ENCODE measurements around the gene CPN1. TPM values are rescaled to one million over a fixed set of nuclear protein-coding genes. Genes with fewer than 3 reads are reported as not detected.

CPN1 gene
- total and polyA plus RNA-seq, 12 donors = not detected

DNA sequence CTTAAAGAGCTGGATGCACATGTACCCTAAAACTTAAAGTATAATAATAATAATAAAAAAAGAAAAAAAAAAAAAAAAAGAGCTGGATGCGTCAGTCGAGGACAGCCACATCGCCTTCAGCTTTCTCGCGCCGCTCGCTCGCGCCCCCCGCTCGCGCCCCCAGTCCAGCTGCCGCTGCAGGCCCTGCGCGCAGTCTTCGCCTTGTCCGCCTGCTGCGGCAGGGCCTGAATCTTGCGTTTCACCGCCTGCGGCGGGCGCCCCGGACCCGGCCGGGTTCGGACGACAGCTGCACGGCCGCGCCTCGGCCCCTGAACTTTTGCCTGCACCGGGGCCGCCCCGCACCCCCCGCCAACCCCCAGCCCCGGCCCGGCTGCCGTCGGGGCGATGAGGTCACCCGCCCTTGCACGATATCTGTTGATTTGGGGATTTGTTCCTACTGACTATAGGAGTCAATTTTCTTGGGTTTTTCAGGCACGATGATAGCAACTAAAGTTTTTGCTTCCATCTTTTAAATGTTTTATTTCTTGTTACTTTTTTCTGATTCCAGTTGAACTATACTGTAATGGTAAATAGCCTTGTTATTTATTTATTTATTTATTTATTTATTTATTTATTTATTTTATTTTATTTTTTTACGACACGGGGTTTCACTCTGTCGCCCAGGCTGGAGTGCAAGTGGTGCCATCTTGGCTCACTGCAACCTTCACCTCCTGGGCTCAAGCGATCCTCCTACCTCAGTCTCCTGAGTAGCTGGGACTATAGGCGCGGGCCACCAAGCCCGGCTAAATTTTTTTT lies 33.5 kb upstream of the CPN1 start:
- Histone ChIP-seq H3K9me3 (no peaks in the 10 kb centered on the region), H3K27me3 (peaks cover 0 to 39% (median 30%) of the 10 kb centered on the region in 7 donors), H3K4me1 (peaks cover 0 to 5% (median 0%) of the 10 kb centered on the region in 9 donors), H3K27ac (no peak overlapping the region), H3K4me3 (peak overlapping the region in 5 of 10 donors; percentile 10 to 26 (median 17)), H3K36me3 (no peaks in the 10 kb centered on the region)
- intact Hi-C loops (cut with DNase I) = no loop called here
- DNase-seq = no peak
- WGBS, 2 donors = 18 to 21% methylated on average over 51 of the region's 51 CpGs
- TF ChIP-seq, protein P1, sequence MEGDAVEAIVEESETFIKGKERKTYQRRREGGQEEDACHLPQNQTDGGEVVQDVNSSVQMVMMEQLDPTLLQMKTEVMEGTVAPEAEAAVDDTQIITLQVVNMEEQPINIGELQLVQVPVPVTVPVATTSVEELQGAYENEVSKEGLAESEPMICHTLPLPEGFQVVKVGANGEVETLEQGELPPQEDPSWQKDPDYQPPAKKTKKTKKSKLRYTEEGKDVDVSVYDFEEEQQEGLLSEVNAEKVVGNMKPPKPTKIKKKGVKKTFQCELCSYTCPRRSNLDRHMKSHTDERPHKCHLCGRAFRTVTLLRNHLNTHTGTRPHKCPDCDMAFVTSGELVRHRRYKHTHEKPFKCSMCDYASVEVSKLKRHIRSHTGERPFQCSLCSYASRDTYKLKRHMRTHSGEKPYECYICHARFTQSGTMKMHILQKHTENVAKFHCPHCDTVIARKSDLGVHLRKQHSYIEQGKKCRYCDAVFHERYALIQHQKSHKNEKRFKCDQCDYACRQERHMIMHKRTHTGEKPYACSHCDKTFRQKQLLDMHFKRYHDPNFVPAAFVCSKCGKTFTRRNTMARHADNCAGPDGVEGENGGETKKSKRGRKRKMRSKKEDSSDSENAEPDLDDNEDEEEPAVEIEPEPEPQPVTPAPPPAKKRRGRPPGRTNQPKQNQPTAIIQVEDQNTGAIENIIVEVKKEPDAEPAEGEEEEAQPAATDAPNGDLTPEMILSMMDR (IDR thresholded peaks at IDR 0.05) = no peak
- no peak for ATAC-seq

DNA sequence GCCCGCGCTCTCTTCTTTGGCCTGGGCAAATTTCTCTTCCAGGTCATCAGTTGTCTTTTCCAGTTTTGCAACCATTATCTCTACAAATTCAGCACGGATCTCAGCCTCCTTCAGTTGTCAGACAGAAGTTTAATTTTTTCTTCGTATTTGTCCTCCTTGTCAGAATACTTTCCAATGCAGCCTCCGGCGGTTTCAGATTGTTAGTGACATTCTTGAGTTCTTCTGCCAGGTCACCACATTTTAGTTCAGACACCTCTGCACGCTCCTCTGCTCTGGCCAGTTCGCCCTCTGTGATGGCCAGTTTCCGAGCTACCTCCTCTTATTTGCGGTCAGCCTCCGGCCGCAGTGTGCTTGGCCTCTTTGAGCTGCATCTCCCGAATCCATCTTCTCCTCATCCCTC lies 32.8 kb upstream of the CPN1 start:
- H3K36me3 ChIP-seq = no peaks in the 10 kb centered on the region
- H3K4me1 ChIP-seq = peaks cover 0 to 5% (median 0%) of the 10 kb centered on the region in 9 donors
- no peak for DNase-seq
- H3K4me3 ChIP-seq = no peak overlapping the region
- intact Hi-C loops (cut with DNase I) = no loop called here
- TF ChIP-seq, protein P1 (IDR thresholded peaks at IDR 0.05) = no peak
- WGBS, 2 donors = 90 to 91% methylated on average over 13 of the region's 13 CpGs
- no peak overlapping the region for H3K27ac ChIP-seq
- ATAC-seq = no peak
- H3K27me3 ChIP-seq = peaks cover 0 to 39% (median 30%) of the 10 kb centered on the region in 7 donors
- no peaks in the 10 kb centered on the region for H3K9me3 ChIP-seq

DNA sequence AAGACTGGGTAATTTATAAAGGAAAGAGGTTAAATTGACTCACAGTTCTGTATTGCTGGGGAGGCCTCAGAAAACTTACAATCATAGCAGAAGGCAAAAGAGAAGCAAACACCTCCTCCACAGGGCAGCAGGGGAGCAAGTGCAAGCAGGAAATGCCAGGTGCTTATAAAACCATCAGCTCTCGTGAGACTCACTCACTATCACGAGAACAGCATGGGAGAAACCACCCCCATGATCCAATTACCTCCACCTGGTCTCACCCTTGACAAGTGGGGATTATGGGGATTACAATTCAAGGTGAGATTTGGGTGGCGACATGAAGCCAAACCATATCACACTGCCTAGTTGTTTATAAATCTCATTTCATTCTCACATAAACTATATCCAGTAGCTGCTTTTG lies 28.0 kb upstream of the CPN1 start:
- Histone ChIP-seq H3K9me3 (no peaks in the 10 kb centered on the region), H3K27ac (no peak overlapping the region), H3K4me1 (no peaks in the 10 kb centered on the region), H3K4me3 (no peak overlapping the region), H3K27me3 (peaks cover 0 to 24% (median 10%) of the 10 kb centered on the region in 7 donors), H3K36me3 (no peaks in the 10 kb centered on the region)
- ATAC-seq = no peak
- WGBS, 2 donors = 37 to 42% methylated on average over 3 of the region's 3 CpGs
- TF ChIP-seq, protein P1 (IDR thresholded peaks at IDR 0.05) = no peak
- intact Hi-C loops (cut with DNase I) = no loop called here
- DNase-seq = no peak

DNA sequence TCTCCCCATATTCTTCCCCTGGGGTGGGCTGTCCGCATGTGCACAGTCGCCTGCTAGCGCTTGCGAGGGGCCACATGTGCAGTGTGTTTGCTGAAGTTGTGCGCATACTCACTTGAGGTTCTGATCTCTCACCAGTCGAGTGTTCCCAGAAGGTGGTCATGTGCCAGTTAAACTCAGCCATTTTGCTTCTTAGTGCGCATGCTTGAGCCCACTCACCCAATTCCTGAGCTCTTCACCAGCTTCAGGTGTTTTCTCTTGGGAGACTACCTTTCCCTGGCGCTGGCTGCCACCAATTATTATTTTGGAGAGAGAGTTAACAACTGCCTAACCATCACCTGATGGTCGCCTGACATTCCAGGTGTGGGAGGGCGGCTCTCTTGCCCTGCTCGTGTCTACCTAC lies 25.2 kb upstream of the CPN1 start:
- no peak for DNase-seq
- 79 to 87% methylated on average over 10 to 11 of the region's 11 CpGs for WGBS, 2 donors

More for the DNA sequence above, 25.2 kb upstream of the CPN1 start:
- Histone ChIP-seq H3K36me3 (no peaks in the 10 kb centered on the region), H3K9me3 (no peaks in the 10 kb centered on the region), H3K4me1 (no peaks in the 10 kb centered on the region), H3K27ac (no peak overlapping the region), H3K4me3 (no peak overlapping the region), H3K27me3 (peaks cover 0 to 46% (median 7%) of the 10 kb centered on the region in 7 donors)
- intact Hi-C loops (cut with DNase I) = no loop called here
- TF ChIP-seq, protein P1 (IDR thresholded peaks at IDR 0.05) = no peak
- no peak for ATAC-seq
